Stimulated activated CD4-positive, alpha-beta T cell treated with anti-CD3 and anti-CD28 coated beads, TNF-alpha, amount 100 ng/mL, for 24 hours (primary cell): ENCODE data around the gene PGAM5.
"Not testable (repeated sequence)": the region's sequence is repeated elsewhere in the genome, so short reads cannot be mapped to it uniquely, and the experiment has no call there.

Experiments used
- DNase-seq, 3 experiments: peaks; one replicate each; pipeline ENCODE4 v3.0.0-alpha.2; 2020; ENCODE audit warnings: low read depth in 3 of 3

PGAM5 gene

DNA sequence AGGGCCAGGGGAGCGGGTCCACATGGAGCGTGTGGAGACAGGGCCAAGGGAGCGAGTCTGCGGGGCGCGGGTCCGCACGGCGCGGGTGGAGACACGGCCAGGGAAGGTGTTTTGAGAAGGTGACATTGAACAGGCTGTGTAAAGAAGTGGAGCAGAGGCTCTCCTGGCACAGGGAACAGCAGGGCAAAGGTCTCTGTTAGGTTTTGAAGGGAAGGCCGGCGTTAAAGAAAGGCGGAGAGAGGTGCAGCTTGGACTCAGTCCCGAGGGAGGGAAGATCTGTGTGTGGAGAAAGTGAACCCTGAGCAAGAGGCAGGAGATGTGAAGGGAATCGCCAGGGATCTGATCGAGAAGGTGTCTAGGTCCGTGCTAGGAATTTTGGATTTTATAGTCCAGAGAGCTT lies 21.4 kb upstream of the PGAM5 start:
- DNase-seq: no peak

DNA sequence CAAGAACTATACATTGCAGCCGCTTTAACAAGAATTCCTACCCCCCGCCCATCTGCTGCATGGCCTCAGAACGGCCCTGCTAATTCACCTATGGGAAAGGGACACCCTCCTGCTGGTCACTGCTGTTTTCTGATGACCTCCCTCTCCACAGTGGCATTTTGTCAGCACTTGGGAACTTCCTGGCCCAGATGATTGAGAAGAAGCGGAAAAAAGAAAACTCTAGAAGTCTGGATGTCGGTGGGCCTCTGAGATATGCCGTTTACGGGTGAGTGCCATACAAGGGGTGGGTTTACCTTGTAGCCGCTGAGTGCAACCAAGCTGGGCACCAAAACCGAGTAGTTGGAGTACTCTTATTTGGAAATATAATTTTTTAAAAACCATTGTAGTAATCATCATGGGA lies 20.5 kb upstream of the PGAM5 start:
- no peak for DNase-seq

DNA sequence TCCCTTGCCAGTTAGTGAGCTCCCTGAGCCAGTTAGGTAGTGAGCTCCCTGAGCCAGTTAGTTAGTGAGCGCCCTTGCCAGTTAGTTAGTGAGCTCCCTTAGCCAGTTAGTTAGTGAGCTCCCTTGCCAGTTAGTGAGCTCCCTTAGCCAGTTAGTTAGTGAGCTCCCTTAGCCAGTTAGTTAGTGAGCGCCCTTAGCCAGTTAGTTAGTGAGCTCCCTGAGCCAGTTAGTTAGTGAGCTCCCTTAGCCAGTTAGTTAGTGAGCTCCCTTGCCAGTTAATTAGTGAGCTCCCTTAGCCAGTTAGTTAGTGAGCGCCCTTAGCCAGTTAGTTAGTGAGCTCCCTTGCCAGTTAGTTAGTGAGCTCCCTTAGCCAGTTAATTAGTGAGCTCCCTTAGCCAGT lies 18.6 kb upstream of the PGAM5 start:
- DNase-seq: not testable (repeated sequence)

DNA sequence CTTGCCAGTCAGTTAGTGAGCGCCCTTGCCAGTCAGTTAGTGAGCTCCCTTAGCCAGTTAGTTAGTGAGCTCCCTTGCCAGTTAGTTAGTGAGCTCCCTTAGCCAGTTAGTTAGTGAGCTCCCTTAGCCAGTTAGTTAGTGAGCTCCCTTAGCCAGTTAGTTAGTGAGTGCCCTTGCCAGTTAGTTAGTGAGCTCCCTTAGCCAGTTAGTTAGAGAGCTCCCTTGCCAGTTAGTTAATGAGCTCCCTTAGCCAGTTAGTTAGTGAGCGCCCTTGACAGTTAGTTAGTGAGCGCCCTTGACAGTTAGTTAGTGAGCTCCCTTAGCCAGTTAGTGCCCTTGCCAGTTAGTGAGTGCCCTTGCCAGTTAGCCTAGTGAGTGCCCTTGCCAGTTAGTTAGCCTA lies 15.8 kb upstream of the PGAM5 start:
- not testable (repeated sequence) for DNase-seq

GRCh38 chr12:132695431-132695830 lies 15.2 kb upstream of the PGAM5 start:
- DNase-seq: no peak

DNA sequence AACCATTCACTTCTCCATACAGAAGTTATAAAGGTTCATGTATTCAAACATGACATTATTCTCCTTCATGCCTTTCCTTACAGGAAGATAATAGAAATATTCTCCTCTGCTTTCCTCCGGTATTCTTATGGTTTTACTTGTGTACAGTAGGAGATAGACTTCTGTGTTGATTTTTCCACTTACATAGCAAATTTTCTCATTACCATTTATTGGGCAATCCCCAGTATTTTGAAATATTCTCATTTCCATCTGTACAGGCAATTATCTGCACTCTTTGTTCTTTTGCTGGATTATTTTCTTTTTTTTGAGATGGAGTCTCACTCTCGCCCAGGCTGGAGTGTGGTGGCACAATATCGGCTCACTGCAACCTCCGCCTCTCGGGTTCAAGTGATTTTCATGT lies 12.3 kb upstream of the PGAM5 start:
- no peak for DNase-seq

DNA sequence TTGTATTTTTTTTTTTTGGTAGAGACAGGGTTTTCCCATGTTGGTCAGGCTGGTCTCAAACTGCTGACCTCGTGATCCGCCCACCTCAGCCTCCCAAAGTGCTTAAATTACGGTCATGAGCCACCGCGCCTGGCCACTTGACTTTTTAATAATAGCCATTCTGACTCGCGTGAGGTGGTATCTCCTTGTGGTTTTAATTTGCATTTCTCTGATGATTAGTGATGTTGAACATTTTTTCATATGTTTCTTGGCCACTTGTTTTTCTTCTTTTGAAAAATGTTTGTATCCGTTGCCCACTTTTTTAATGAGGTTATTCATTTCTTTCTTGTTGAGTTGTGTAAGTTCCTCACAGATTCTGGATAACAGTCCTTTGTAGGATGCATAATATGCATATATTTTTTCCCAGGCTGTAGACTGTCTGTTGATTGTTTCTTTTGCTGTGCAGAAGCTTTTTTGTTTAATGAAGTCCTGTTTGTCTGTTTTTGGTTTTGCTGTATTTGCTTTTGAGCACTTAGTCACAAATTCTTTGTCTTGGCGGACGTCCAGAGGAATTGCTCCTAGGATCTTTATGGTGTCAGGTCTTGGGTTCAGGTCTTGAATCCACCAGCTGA lies 10.3 kb upstream of the PGAM5 start:
- DNase-seq: no peak

GRCh38 chr12:132702640-132703039 lies 8.0 kb upstream of the PGAM5 start:
- DNase-seq: no peak

- no peak for DNase-seq
Observed at GRCh38 chr12:132703641-132704040, 7.0 kb upstream of the PGAM5 start.

- no peak for DNase-seq
Observed at GRCh38 chr12:132707241-132707640, 3.4 kb upstream of the PGAM5 start.

- DNase-seq: no peak
Observed at GRCh38 chr12:132708150-132708549, 2.5 kb upstream of the PGAM5 start.

DNA sequence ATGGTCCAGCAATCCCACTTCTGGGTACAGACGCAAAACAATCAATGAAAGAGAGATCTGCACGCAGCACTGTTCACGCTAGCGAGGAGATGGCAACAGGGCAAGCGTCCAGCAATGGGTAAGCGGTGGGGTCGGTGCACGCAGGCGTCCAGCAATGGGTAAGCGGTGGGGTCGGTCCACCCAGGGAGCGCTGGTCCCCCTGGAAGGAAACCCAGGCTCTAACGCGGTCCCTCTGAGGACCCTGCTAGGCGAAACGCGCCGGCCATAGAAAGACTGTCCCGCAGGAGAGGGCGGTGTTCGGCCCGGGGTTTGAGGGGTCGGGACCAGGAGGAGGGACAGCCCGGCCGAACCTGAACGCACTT lies 618 bp upstream of the PGAM5 start:
- no peak for DNase-seq

- peak in 2 of 3 experiments; percentile 20 to 21 for DNase-seq
Observed at GRCh38 chr12:132711080-132711843, 620 bp downstream of the PGAM5 start.

GRCh38 chr12:132713123-132713522 lies 2.5 kb downstream of the PGAM5 start:
- no peak for DNase-seq

GRCh38 chr12:132715874-132716273 lies 5.2 kb downstream of the PGAM5 start:
- no peak for DNase-seq

DNA sequence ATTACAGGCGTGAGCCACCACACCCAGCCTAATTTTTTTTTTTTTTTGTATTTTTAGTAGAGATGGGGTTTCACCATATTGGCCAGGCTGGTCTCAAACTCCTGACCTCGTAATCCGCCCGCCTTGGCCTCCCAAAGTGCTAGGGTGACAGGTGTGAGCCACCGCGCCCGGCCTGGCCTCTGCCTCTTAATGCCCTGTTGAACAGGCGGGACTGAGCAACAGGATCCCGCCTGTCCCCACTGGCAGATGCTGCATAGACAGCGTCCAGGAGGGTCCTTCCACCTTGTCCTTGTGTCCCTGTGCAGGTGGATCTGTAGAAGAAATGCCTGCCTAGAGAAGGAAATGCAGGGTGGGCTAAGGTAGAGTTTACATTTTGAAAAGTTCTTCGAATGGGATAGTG lies 5.7 kb downstream of the PGAM5 start:
- DNase-seq: no peak

DNA sequence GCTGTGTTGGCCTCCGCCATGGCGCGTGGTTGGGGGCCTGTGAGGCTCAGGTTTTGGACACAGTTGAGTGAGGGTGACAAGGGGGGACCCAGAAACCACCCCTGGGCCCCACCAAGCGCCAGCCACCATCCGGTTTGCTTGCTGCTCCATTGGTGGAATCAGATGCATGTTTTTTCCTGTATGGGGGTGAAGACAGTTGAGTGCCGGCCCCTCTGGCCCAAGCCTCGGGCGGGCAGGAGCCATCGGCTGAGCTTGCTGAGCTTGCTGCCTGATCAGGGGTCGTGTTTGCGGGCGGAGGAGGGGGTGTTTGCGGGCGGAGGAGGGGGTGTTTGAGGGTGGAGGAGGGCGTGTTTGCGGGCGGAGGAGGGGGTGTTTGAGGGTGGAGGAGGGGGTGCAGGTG lies 6.4 kb downstream of the PGAM5 start:
- DNase-seq: no peak

- DNase-seq: no peak
Observed at GRCh38 chr12:132717531-132718387, 7.1 kb downstream of the PGAM5 start.

DNA sequence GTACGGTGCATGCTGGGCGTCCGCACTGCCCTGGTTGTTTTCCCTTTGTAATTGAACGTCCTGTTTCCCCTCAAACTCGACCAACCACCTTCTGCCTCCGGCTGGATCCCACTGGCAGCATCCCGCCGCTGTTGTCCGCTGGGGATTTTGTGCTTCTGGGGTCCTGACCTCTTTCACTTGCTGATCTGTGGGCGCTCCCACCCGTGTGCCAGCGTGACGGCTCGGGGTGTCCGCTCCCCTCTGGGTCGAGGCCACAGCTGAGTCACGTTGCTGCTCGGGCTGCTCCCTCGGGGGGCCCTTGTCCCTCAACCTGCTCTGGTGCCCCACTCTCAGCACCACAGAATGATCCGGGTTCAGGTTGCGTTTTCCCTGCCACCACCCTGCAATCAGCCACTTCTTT lies 8.0 kb downstream of the PGAM5 start:
- no peak for DNase-seq

DNA sequence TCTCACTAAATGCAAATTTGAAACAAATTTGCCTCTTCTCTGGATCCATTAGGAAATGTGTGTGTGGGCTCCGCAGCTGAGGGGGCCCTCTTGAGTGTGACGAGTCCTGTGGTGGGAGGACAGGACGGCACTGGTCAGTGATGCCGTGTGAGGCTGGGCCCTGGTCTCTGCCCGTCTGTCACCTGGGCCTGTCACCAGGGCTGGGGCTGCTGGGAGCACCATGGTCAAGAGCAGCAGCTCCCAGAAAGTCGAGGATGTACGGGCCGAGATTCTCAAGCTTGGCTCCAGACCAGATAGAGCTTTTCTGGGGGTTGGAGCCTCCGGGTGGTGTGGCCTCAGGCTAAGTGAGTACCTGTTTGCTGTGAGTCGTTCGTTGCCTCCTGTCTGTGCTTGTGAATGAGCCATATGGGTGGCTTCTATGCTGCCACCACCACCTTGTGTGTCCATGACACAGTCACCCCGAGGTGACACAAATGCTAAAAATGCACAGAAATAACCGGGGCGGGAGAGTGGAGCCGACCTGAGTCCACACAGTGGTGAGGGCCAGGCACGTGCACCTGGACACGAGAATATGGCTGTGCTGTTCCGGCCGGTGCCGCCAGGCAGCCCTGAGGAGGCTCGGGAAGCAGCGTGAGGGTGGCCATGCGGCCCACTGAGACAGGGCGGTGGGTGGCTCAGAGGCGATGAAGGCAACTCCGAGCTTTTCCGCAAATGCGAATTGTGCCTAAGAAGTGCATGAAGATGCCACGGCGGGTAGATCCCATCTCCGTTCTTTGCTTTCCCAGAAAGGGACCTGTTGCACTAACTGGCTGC lies 8.7 kb downstream of the PGAM5 start:
- no peak for DNase-seq

GRCh38 chr12:132719954-132720324 lies 9.3 kb downstream of the PGAM5 start:
- no peak for DNase-seq
